Fibroblast of skin of left quadriceps (primary cell): Measurements from ENCODE around the gene CEBPZOS.
"Not testable (repeated sequence)": the region's sequence is repeated elsewhere in the genome, so short reads cannot be mapped to it uniquely, and the experiment has no call there.

Experiments used
- DNase-seq, 2 experiments: peaks; one replicate each; pipeline ENCODE4 v3.0.0-alpha.2; 2013; ENCODE audit warnings: low read depth in 2 of 2

Gene CEBPZOS

DNA sequence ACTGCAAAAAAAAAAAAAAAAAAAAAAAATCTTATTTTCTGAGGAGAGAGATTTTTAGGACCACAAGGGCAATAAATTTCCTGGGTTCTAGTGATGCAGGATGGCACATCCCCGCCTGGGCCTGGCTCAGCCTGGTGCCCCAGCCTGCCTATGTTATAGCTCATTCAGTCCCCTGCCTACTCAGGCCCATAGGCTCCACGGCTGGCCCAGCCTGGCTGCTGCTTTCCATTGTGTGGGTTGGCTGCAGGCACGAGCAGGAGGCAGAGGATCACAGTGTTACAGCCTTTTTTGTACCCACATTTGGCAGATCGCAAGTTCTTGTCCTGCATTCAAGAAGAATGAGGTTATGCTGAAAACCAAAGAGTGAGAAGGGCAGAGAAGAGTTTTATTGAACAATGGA is 5.0 kb upstream of the CEBPZOS start:
- no peak for DNase-seq

GRCh38 chr2:37191747-37192146 is 4.5 kb upstream of the CEBPZOS start:
- DNase-seq, result no peak

DNA sequence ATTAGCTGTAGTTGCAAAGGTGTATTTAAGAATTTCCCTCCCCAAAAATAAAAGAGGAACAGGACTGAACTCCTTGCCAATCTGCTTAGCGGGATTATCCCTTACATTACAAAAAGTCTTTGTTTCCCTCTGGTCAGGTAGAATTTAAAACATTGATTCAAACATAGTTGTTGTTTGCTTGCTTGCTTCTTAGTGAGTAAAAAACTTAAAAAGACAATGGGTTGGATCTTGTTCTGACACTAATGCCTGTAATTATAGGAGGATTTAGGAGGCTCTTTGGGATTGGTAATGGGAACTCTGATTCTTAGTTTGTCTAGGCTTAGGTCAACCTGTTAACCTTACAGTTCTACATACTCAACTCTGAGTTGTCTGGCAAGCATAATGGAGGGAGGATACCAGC is 3.7 kb upstream of the CEBPZOS start:
- DNase-seq, result no peak

DNA sequence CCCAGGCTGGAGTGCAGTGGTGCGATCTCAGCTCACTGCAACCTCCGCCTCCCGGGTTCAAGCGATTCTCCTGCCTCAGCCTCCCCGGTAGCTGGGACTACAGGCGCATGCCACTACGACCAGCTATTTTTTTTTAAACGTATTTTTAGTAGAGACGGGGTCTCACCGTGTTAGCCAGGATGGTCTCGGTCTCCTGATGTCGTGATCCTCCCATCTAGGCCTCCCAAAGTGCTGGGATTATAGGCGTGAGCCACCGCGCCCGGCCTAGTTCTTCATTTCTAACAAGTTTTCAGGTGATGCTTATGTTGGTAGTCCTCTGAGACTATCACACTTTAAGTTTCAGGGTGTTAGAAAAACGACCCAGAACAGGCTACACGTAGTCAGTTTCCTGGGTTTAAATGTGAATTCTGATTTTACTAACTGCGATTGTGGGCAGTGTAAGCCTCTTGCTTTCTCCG is 405 bp upstream of the CEBPZOS start:
- not testable (repeated sequence) for DNase-seq

DNA sequence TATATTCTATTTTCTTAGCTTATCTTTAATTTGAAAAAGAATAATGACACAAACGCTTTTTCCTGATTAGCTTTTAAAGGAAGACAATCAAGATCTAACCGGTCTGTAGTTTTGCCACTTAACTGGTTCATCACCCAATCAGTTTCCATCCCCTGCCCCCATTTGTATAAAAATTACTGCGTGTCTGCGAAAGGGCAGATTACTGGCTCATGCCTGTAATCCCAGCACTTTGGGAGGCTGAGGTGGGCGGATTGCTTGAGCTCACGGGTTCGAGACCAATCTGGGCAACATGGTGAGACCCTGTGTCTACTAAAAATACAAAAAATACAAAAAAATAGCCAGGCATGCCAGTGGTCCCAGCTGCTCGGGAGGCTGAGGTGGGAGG is 2.4 kb downstream of the CEBPZOS start:
- DNase-seq, result no peak

DNA sequence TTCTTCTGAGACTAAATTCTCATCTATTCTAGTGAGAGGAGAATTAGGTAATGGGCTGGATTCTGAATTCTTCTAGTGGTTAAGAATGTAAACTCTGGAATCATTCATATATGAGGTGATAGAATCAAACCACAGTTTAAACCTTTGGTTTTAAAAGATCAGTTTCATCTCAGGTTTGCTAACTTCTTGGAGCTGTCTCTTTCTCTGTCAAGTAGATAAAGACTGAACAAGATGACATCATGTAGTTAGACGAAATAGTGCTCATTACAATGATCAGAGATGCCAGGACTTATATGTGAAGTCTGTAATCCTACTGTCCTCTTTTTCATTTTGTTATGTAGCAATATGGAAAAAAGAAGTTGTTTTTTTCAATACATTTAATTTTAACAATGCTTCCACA is 4.9 kb downstream of the CEBPZOS start:
- DNase-seq, result no peak

GRCh38 chr2:37201766-37202165 is 5.5 kb downstream of the CEBPZOS start:
- no peak for DNase-seq

DNA sequence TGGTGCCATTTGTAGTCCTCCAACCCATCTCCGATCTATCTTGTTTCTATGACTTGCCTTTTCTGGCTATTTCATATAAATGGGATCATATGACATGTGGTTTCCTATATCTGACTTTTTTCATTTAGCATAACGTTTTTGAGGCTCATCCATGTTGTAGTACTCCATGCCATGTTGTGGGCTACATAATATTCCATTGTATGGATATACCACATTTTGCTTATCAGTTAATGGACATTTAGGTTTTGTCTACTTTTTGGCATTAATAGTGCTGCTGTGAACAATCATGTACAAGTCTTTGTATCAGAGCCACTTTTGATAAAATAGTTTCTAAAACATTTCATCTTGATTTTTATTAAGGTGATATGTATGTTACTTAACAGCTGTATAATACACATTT is 7.4 kb downstream of the CEBPZOS start:
- DNase-seq, result no peak

DNA sequence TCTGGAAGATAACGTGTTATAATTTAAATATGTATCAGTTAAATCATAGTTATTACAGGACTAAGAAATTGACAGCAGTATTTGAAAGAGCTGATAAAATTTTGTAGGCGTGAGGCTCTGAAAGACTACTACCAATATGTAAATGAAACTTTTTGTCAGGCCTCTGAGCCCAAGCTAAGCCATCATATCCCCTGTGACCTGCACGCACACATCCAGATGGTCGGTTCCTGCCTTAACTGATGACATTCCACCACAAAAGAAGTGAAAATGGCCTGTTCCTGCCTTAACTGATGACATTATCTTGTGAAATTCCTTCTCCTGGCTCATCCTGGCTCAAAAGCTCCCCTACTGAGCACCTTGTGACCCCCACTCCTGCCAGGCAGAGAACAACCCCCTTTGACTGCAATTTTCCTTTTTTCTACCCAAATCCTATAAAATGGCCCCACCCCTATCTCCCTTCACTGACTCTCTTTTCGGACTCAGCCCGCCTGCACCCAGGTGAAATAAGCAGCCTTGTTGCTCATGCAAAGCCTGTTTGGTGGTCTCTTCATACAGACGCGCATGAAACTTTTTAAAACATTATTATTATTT is 8.9 kb downstream of the CEBPZOS start:
- not testable (repeated sequence) for DNase-seq

DNA sequence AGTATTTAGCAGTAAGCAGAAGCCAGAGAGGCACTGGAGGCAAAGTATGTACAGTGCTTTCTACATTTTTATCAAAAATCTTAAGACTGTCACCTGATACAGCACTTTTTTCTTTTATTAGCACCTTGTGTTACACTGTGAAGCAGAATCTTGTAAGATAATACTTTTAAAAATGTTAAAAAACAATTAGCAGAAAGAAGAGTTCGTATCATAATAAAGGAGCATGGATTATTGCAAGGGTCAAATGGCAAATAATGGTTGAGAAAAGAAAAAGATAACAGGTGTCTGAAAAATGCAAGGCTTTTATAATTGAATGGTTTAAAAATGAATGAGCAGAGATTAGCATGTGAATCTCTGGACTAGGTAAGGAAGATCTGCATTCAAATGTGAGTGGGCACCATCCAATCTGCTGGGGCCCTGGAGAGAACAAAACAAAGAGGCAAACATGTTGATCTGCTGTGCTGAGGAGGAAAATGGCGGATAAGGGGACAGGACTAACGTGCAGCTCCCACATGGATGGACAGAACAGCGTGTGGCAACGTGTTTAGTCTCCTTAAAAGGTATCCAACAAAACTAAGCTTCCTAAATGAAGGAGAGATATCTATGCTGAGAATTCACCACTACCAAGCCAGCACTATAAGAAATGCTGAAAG is 9.5 kb downstream of the CEBPZOS start:
- no peak for DNase-seq

- not testable (repeated sequence) for DNase-seq
These were observed 10.5 kb downstream of the CEBPZOS start for GRCh38 chr2:37206760-37207159.

GRCh38 chr2:37211212-37211611 is 14.9 kb downstream of the CEBPZOS start:
- no peak for DNase-seq

GRCh38 chr2:37211939-37212338 is 15.6 kb downstream of the CEBPZOS start:
- no peak for DNase-seq

GRCh38 chr2:37215250-37215649 is 19.0 kb downstream of the CEBPZOS start:
- DNase-seq, result no peak

DNA sequence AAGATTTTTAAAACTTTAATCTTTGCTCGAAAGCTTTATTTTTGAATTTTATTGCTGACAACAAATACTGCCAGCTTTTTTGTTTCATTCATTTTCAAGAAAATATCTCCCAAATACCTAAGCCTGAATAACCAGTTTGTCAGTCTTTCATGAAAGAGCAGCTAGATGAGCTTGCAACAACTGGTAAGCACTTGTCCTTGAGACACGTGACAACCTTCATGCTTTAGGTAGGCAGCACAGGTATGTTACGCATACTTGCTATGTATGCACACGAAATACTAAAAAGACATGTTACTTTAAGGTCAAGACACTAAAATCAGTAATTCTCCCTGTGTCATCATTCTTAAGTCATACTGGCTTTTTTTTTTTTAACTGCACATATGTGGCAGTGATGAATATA is 22.8 kb downstream of the CEBPZOS start:
- no peak for DNase-seq

DNA sequence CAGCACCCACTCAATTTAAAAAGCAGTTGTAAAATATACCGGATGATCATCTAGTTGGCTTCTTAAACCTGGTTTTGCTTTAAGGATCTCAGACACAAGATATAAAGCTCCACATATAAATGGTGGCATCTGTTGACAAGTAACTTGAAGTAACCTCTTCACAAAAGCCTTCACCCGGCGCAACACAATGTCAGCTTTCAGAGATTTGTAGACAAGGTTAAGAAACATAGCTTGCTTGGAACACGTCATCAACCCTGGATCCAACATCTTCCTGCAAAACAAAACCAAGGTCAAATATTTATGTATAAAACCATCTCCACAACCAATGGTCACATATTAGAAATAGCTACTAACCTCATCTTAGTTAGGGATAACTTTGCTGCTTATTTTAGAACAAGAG is 26.8 kb downstream of the CEBPZOS start:
- DNase-seq, result no peak

- DNase-seq, result no peak
These were observed 27.8 kb downstream of the CEBPZOS start for GRCh38 chr2:37224063-37224462.

DNA sequence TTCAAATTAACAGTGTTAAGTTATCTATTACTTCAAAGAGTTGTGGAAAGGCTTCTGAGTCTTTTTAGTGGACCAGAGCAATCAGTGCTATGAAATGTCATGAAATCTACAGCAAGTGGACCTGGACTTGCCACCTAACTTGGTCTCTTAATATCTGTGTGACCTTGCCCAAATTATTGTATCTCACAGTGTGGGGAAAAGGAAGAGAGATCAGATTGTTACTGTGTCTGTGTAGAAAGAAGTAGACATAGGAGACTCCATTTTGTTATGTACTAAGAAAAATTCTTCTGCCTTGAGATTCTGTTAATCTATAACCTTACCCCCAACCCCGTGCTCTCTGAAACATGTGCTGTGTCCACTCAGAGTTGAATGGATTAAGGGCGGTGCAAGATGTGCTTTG is 28.8 kb downstream of the CEBPZOS start:
- not testable (repeated sequence) for DNase-seq

DNA sequence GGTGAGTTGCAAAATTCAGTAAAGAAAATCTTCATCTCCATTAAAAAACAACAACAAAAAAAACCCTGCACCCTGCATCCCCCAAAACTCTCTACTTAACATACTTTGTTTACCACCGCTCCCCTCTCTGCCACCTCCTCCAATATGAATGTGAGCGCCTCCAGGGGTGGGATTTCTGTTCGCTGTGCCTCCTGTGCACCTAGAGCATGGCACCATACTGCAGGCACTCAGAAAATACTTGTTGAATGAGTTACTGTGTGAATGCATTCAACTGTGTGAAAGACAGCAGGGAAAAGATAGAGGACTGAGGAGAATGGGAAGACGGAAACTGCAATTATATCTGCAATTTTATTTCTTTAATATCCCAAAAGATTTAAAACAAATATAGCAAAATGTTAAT is 30.6 kb downstream of the CEBPZOS start:
- DNase-seq, result no peak

DNA sequence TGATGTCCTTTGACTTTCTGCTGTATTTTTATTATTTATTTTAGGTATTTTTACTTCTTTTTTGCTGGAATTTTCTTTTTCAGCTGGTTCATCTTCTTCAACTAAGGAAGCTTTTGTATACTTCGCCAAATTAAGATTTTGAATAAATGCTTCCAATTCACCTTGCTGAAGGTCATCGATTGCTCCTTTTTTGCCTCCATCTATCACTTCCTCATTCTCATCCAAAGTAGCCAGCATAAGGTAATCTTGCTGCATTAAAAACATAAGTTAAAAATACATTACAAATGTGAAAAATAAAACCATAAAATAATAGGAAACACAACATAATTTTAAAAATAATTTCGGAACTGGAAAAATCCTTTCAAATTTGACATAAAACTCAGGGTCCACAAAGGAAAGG is 32.5 kb downstream of the CEBPZOS start:
- DNase-seq, result no peak

DNA sequence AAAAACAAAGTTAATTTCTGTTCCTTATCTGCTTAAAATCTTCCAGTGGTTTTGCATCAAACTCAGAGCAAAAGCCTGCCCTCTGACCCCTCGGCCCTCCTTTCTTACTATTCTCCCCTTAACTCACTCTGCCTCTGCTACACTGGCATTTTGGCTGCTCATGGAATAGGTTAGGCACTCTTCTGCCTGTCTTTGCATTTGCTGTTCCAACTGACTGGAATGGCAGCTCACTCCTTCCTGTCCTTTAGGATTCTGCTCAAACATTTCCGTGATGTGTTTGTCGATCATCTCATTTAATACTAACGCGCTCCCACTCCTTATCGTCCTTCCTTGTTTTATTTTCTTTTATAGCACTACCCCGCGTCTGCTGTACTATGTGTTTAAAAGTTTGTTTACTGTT is 34.3 kb downstream of the CEBPZOS start:
- DNase-seq, result no peak

- peak; percentile 68 to 74 for DNase-seq
These were observed 35.2 kb downstream of the CEBPZOS start, which contains the start of the genes CEBPZ and NDUFAF7 for GRCh38 chr2:37231241-37232130. Gene CEBPZ, minus strand, starts transcription at chr2:37231596. Its CDS starts 29 bp downstream, at chr2:37231567. Gene NDUFAF7, plus strand, starts transcription at chr2:37231658. Its CDS starts 48 bp downstream, at chr2:37231706.
